NCI-H2029 treated with DMSO at 0.1 percent for 48 hours (cell line): ENCODE results near the gene IL17RC.

ENCODE experiments used
- DNase-seq: peaks from one replicate; lab custom pipeline; 2025; lab: John Stamatoyannopoulos, UW

IL17RC gene

DNA sequence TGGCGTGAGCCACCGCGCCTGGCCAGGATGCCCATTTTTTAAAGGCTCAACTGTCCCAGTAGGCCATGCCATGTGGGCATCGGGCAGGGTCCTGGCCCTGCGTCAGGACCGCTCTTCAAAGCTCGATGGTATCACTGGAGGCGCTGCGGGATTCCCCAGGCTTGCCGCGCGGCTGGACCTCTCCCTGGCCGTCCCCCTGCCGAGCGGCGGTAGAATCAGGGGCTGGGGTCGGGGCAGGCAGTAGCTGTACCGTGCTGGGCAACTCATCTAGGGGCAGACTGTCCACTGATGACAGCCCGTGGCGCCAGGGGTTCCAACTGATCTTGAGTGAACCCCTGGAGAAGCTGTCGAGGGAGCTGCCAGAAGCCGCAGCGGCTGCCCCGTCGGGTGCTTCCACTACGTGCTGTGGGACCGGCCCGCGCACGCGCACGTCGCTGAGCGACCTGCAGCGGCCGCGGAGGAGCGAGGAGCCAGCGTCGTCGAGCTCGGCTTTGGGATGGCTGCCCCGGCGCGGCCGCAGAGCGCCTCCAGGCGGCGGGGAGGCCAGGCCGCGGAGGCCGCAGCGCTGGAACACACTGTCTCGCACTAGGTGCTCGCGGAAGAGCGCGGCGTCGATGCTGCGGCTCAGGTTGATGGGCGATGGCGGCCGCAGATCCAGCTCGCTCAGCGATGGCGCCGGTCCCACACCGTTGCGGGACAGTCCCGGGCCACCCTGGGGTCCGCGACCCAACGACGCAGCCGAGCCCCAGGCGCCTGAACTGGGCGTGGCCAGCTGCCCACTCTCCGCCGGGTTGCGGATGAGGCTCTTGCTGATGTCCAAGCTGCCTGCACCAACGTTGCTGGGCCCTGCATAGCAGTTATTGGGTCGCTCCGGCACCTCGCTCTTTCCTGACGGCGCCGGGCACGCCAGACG lies 29.5 kb downstream of the IL17RC start:
- DNase-seq = peak; percentile 66

- peak; percentile 41 for DNase-seq
Measured at GRCh38 chr3:9947025-9947995, 30.4 kb downstream of the IL17RC start.

GRCh38 chr3:9948586-9948985 lies 31.7 kb downstream of the IL17RC start:
- no peak for DNase-seq

GRCh38 chr3:9949115-9949514 lies 32.2 kb downstream of the IL17RC start:
- DNase-seq = no peak

- no peak for DNase-seq
Measured at GRCh38 chr3:9949626-9950025, 32.7 kb downstream of the IL17RC start.

DNA sequence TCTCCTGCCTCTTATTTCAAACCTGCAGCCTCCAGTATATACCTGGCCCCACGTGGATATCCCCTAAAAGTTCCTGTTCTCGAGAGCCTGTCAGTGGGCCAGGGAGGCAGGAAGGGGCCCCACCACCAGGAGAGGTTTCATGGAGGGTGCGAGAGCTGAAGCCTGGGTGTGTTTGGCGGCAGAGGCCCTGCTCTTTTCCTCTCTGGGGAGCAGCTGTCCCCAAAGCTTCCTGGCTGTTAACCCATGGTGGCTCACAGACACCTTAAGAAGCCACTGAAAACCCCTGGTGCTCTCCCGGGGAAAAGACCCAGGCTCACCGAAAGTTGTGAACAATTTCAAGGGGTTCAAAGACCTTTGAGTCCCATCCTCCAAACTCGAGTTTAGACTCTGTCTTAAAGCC lies 34.2 kb downstream of the IL17RC start:
- DNase-seq = no peak

- no peak for DNase-seq
Measured at GRCh38 chr3:9951598-9951961, 34.7 kb downstream of the IL17RC start.

- no peak for DNase-seq
Measured at GRCh38 chr3:9951962-9952805, 35.3 kb downstream of the IL17RC start, which contains the start of gene PRRT3. TSS of gene PRRT3 (minus strand) at chr3:9952408. CDS start at chr3:9950115, 2,293 bp downstream.

DNA sequence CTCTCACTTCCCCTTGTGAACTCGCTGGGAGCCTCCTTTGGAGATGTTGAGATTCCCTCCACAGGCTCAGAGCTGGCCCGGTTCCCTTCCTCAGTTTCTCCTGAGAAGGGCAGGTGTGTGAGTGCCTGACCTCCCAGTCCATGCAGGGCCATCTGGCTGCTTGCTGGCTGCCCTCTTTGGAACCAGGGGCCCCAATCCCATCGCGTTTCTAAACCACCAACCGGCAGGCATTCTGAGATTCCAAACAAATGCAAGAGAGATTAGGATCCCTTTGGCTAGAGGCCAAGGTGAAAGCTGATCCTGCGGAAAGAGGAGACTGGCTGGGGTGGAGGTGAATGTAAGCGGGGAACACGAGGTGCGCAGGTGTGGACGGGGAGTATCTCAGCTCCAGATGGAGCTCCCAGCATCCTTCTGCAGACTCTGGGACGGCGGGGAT lies 38.2 kb downstream of the IL17RC start:
- peak; percentile 49 for DNase-seq

GRCh38 chr3:9955611-9956352 lies 38.9 kb downstream of the IL17RC start:
- DNase-seq = no peak

- no peak for DNase-seq
Measured at GRCh38 chr3:9957214-9957613, 40.3 kb downstream of the IL17RC start.

GRCh38 chr3:9965200-9965875 lies 48.4 kb downstream of the IL17RC start:
- DNase-seq = no peak

DNA sequence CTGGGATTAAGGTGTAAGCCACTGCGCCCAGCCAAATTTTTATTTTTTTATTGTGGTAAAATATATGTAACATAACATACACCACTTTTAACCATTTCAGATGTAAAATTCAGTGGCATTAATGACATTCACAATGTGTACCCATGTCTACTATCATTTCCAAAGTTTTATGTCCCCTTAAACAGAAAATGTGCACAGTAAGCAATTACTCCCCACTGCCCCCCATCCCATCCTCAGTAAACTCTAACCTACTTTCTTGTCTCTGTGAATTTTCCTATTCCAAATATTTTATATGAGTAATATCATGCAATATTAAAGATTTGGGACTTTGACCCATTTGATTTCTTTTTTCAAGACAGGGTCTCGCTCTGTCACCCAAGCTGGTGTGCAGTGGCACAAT lies 49.9 kb downstream of the IL17RC start:
- DNase-seq = no peak

DNA sequence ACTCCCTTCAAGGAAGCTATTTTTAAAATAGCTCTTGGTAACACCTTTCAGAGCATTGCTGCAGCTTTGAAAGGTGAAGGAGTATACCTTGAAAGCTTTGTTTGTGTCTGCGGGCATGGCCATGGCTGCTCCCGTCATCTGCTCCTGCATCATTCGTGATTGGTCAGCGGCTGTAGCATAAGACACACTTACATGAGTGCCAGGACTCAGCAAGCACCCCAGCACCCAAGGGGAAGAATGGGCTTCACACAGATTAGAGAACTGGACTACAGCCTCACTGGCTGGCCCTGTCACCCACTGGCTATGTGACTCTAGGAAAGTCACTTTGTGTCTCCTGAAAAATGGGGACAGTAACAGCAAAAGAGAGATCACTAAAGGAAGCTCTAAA lies 52.7 kb downstream of the IL17RC start:
- no peak for DNase-seq

DNA sequence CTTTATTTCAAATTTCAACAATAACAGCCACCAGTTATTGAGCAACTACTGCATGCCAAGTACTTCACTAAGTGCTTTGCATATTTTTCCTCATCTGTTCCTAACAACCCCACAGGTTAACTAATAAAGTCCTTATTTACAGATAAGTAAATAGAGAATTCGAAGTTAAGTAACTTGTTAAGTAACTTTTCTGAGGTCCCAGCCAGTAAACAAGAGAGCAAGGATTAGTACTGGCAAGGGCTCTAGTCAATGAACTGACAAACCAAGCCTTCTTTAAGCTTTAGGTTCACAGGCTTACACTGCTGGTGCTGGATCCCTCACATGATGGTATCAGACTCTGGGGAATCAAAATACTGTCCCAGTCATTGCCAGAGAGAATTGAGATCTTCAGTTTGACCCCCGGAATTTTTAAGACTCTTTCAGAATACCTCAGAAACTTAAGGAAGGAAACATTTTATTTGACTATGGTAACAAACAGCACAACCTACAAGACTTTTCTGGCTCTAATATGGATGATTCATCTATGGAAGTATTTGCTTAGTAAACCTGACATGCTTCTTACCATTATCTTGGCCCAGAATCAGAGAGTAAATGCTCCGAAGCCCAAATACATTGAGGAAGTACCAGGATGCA lies 53.2 kb downstream of the IL17RC start:
- no peak for DNase-seq

GRCh38 chr3:9976721-9977709 lies 60.1 kb downstream of the IL17RC start:
- peak; percentile 76 for DNase-seq

DNA sequence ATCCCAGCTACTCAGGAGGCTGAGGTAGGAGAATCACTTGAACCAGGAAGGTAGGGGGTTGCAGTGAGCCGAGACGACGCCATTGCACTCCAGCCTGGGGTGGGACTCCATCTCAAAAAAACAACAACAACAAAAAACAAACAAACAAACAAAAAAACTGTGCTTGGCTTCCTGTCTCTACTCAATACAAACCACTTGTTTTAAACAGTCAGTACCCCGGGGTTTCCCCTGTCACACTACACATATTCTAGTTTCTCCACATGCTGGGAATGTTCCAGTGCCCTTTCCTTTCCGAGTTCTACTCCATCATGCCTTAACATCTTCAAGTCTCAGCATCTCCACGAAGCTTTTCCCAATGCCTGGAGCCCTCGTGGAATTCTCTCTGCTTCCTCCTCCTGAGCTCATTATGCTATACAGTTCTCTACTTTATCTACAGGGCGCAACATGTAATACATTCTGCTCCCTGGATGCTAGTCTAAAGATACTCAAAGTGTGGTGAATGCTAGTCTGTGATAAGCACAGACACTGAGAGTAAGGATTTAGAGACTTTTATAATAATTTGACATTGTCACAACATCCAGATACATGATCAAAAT lies 61.9 kb downstream of the IL17RC start:
- no peak for DNase-seq

DNA sequence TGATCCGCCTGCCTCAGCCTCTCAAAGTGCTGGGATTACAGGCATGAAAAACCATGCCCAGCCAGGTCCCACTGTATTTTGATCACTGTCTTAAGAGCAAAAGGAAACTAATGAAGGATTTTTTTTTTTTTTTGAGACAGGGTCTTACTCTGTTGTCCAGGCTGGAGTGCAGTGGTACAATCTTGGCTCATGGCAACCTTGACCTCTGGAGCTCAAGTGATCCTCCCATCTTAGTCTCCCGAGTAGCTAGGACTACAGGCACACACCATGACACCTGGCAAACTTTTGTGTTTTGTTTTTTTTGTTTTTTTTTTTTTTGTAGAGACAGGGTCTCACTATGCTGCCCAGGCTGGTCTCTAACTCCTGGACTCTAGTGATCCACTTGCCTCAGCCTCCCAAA lies 63.4 kb downstream of the IL17RC start:
- no peak for DNase-seq
